RWPE1 (cell line): ENCODE results near the gene UNC50.

Source experiments
- CTCF ChIA-PET: fragments of 350-600 bp; sonication (Branson Sonifier 250); formaldehyde crosslinking; extraction: SDS; loops from one replicate; lab custom pipeline; 2021; lab: Yijun Ruan, JAX
- POLR2A ChIA-PET: fragments of 400-600 bp; formaldehyde crosslinking; extraction: SDS; loops from one replicate; lab custom pipeline; 2020; ENCODE audit warnings: antibody characterized with exemption; ENCODE audit not compliant: low non-redundant PET; lab: Yijun Ruan, JAX
- DNase-seq: peaks from one replicate; pipeline ENCODE4 v3.0.0; 2012; ENCODE audit warnings: low spot score
- H3K27ac ChIP-seq: fragments of 450-650 bp; 2 replicates; pipeline ENCODE4 v1.5.1; 2017
- TF ChIP-seq, protein P1 (sequence below): fragments of 450-650 bp; conservative IDR thresholded peaks from 2 replicates; pipeline ENCODE4 v1.5.1; 2017; ENCODE audit warnings: low read depth, mild to moderate bottlenecking

The UNC50 gene

DNA sequence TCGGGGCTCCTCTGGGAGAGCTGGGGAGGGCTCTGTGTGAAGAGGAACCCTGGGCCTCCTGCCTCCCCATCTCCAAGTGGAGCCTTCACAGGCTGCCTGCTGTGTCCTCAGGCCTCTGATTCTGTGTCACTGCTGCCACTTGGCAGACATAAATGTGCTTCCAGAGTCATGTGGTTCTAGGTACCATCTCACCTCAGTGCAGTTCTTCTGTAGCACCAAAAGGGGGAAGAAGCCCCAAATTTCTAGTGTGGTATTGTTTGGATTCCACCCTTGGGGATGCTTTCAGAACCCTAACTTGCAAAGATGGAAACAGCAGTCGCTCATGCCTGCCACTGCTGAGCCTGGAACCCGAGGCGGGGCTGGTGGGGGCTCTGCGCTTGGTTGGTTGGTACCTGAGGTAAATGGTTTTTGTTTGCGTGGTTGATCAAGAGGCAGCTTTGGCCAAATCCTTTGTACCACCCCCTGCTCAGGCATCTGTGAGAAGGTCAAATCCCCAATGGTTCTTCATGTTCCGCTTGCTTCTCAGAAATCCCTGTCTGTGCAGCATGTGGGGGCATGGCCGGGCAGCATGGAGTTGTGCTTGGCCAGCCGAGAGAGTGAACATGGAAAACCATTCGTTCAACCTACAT lies 27.6 kb upstream of the UNC50 start:
- TF ChIP-seq, protein P1, sequence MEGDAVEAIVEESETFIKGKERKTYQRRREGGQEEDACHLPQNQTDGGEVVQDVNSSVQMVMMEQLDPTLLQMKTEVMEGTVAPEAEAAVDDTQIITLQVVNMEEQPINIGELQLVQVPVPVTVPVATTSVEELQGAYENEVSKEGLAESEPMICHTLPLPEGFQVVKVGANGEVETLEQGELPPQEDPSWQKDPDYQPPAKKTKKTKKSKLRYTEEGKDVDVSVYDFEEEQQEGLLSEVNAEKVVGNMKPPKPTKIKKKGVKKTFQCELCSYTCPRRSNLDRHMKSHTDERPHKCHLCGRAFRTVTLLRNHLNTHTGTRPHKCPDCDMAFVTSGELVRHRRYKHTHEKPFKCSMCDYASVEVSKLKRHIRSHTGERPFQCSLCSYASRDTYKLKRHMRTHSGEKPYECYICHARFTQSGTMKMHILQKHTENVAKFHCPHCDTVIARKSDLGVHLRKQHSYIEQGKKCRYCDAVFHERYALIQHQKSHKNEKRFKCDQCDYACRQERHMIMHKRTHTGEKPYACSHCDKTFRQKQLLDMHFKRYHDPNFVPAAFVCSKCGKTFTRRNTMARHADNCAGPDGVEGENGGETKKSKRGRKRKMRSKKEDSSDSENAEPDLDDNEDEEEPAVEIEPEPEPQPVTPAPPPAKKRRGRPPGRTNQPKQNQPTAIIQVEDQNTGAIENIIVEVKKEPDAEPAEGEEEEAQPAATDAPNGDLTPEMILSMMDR: no peak
- ChIA-PET POLR2A (no interaction called here), CTCF (no interaction called here)
- DNase-seq: no peak
- no peak overlapping the region for H3K27ac ChIP-seq

DNA sequence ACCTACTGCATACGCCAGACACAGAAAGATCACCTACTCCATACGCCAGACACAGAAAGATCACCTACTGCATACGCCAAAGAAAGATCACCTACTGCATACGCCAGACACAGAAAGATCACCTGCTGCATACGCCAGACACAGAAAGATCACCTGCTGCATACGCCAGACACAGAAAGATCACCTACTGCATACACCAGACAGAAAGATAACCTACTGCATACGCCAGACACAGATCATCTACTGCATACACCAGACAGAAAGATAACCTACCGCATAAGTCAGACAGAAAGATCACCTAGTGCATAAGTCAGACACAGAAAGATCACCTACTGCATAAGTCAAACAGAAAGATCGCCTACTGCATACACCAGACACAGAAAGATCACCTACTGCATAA lies 25.9 kb upstream of the UNC50 start:
- CTCF ChIA-PET: no interaction called here

DNA sequence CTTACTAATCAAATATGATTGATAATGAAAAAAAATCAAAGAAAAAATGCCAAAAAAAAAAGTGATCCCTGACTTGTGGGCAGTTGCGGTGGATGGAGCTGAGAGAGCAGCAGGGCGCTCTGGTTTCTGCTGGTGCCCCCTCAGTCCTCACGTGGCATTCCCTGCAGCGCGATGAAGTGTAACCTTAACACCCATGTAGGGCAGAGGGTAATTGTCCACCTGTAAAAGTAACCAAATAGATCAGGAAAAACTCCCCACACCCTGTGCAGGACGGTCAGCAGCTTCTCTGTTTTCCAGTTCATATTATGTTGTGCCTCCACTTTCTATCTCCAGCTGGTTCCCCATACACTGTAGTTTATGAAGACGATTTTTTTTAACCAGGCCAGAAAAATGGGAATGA lies 25.1 kb upstream of the UNC50 start:
- ChIA-PET CTCF (no interaction called here), POLR2A (no interaction called here)
- no peak overlapping the region for H3K27ac ChIP-seq
- DNase-seq: no peak
- TF ChIP-seq, protein P1: no peak

More for the DNA sequence above, 25.9 kb upstream of the UNC50 start:
- no peak for DNase-seq
- no peak overlapping the region for H3K27ac ChIP-seq
- TF ChIP-seq, protein P1: no peak
- POLR2A ChIA-PET: no interaction called here

GRCh38 chr2:98583816-98584618 lies 24.4 kb upstream of the UNC50 start:
- H3K27ac ChIP-seq: no peak overlapping the region
- ChIA-PET CTCF (no interaction called here), POLR2A (no interaction called here)
- TF ChIP-seq, protein P1: no peak
- DNase-seq: no peak

GRCh38 chr2:98585386-98585785 lies 23.0 kb upstream of the UNC50 start:
- ChIA-PET CTCF (interaction anchor here (0.6 to 0.8 kb wide), 2 partner anchors 64 to 734 kb away, joined by 3 read pairs; no protein-coding TSS in a partner anchor), POLR2A (no interaction called here)
- TF ChIP-seq, protein P1: no peak
- DNase-seq: no peak
- H3K27ac ChIP-seq: no peak overlapping the region

GRCh38 chr2:98586551-98587140 lies 21.7 kb upstream of the UNC50 start:
- ChIA-PET CTCF (interaction anchor here (0.6 kb wide), 2 partner anchors 18 to 888 kb away, joined by 3 read pairs; no protein-coding TSS in a partner anchor), POLR2A (no interaction called here)
- no peak for DNase-seq
- TF ChIP-seq, protein P1: no peak
- no peak overlapping the region for H3K27ac ChIP-seq
